ENCODE data around the gene NPHS1.

Gene NPHS1

GRCh38 chr19:35790981-35791813 is 61.1 kb downstream of the NPHS1 start:
- peak; percentile 85 for TF ChIP-seq CTCF (IDR thresholded peaks at IDR 0.05; ENCODE audit: low read depth, low read length)
- peak; percentile 77 for DNase-seq

GRCh38 chr19:35789978-35790944 is 62.0 kb downstream of the NPHS1 start:
- DNase-seq, result no peak
- Histone ChIP-seq H3K27ac (peak overlapping the region; percentile 40; the same call in 1 of the 2 replicates), H3K27me3 (ENCODE audit: insufficient read depth, low read depth, severe bottlenecking) (no peaks in the 10 kb centered on the region), H3K4me3 (ENCODE audit: low read depth, low read length) (no peak overlapping the region), H3K9me3 (ENCODE audit: severe bottlenecking) (no peaks in the 10 kb centered on the region), H3K36me3 (peaks cover 25% of the 10 kb centered on the region)
- no peak for TF ChIP-seq CTCF (IDR thresholded peaks at IDR 0.05; ENCODE audit: low read depth, low read length)

More at GRCh38 chr19:35790981-35791813, 61.1 kb downstream of the NPHS1 start:
- Histone ChIP-seq H3K9me3 (ENCODE audit: severe bottlenecking) (no peaks in the 10 kb centered on the region), H3K27ac (peak overlapping the region; percentile 40; the same call in 1 of the 2 replicates), H3K36me3 (peaks cover 16% of the 10 kb centered on the region), H3K4me3 (ENCODE audit: low read depth, low read length) (no peak overlapping the region), H3K27me3 (ENCODE audit: insufficient read depth, low read depth, severe bottlenecking) (no peaks in the 10 kb centered on the region)

- H3K9me3 ChIP-seq (ENCODE audit: severe bottlenecking), result no peaks in the 10 kb centered on the region
- H3K27ac ChIP-seq, result peak overlapping the region; percentile 31; the same call in 1 of the 2 replicates
- peaks cover 31% of the 10 kb centered on the region for H3K36me3 ChIP-seq
- no peak for TF ChIP-seq CTCF (IDR thresholded peaks at IDR 0.05; ENCODE audit: low read depth, low read length)
- no peak overlapping the region for H3K4me3 ChIP-seq (ENCODE audit: low read depth, low read length)
- DNase-seq, result no peak
- H3K27me3 ChIP-seq (ENCODE audit: insufficient read depth, low read depth, severe bottlenecking), result no peaks in the 10 kb centered on the region
These were observed 62.9 kb downstream of the NPHS1 start for GRCh38 chr19:35789195-35789977.

- no peak for TF ChIP-seq CTCF (IDR thresholded peaks at IDR 0.05; ENCODE audit: low read depth, low read length)
- no peaks in the 10 kb centered on the region for H3K9me3 ChIP-seq (ENCODE audit: severe bottlenecking)
These were observed 63.9 kb downstream of the NPHS1 start for GRCh38 chr19:35788205-35788960.

More at GRCh38 chr19:35788205-35788960, 63.9 kb downstream of the NPHS1 start:
- Histone ChIP-seq H3K27ac (no peak overlapping the region; the same call in none of the 2 replicates), H3K36me3 (peaks cover 31% of the 10 kb centered on the region), H3K4me3 (ENCODE audit: low read depth, low read length) (no peak overlapping the region), H3K27me3 (ENCODE audit: insufficient read depth, low read depth, severe bottlenecking) (no peaks in the 10 kb centered on the region)
- DNase-seq, result no peak

Measured in WERI-Rb-1 (cell line).